ENCODE measurements around the gene TSPAN15.

DNA sequence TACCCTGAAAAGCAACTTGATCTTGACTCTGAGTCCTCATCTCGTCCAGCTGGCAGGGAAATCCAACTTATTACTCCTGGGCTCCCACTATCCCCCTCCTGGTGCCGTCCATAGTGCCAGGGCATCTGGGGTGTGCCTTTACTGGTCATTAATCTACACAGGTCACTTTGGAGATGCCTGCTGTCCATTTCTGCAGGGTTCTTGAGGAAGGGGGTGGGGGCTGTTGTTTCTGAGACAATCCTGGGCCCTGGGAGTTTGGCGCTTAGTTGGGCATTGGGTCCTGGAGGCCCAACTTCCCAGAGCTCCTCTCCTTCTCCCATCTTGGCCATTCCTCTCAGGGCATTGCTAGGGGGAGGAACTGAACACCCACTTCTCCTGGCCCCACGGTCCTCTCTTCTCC, 28.6 kb upstream of the TSPAN15 start:
- TF ChIP-seq, protein P1, sequence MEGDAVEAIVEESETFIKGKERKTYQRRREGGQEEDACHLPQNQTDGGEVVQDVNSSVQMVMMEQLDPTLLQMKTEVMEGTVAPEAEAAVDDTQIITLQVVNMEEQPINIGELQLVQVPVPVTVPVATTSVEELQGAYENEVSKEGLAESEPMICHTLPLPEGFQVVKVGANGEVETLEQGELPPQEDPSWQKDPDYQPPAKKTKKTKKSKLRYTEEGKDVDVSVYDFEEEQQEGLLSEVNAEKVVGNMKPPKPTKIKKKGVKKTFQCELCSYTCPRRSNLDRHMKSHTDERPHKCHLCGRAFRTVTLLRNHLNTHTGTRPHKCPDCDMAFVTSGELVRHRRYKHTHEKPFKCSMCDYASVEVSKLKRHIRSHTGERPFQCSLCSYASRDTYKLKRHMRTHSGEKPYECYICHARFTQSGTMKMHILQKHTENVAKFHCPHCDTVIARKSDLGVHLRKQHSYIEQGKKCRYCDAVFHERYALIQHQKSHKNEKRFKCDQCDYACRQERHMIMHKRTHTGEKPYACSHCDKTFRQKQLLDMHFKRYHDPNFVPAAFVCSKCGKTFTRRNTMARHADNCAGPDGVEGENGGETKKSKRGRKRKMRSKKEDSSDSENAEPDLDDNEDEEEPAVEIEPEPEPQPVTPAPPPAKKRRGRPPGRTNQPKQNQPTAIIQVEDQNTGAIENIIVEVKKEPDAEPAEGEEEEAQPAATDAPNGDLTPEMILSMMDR (IDR thresholded peaks at IDR 0.05), result no peak
- TF ChIP-seq POLR2A (IDR thresholded peaks at IDR 0.05) (no peak), POLR2AphosphoS5 (IDR thresholded peaks at IDR 0.05) (no peak)

Data from breast epithelium (tissue), 3 donors.